Astrocyte of the cerebellum (primary cell): ENCODE measurements around the gene MAK.
A peak's percentile ranks its signal among the peaks of the same experiment; 100 is the strongest.
"Not testable (repeated sequence)": the region's sequence is repeated elsewhere in the genome, so short reads cannot be mapped to it uniquely, and the experiment has no call there.

ENCODE experiments used
- DNase-seq: peaks from one replicate; pipeline ENCODE4 v3.0.0-alpha.2; 2011; ENCODE audit warnings: low read depth
- H3K4me3 ChIP-seq: 2 replicates; pipeline ENCODE4 v1.5.1; 2011; ENCODE audit warnings: mild to moderate bottlenecking, low read depth, low read length, moderate library complexity
- in situ Hi-C: cut with HindIII; loops from 2 replicates; pipeline ENCODE4 v1.10.0; 2017; ENCODE audit warnings: low sequenced_read_pairs
- TF ChIP-seq, protein P1 (sequence below): IDR thresholded peaks from 2 replicates; pipeline ENCODE4 v1.5.1; 2012; ENCODE audit warnings: low read length, low read depth, moderate library complexity, mild to moderate bottlenecking; ENCODE audit errors: missing control alignments

The MAK gene

DNA sequence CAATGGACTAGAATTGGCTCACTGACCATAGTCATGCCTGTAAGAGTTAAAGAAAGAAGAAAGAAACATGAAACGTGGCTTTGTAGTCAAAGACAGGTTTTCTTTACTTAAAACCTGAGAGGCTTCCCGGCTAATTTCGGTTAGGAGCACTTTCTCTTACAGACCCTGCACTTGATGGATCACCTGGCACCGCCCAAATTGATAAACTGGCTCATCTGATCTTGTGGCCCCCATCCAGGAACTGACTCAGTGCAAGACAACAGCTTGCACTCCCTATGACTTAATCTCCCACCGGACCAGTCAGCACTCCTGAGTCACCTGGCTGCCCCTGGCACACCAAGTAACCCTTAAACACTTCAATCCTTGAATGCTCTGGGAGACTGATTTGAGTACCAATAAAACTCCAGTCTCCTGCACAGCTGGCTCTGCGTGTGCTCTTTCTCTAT lies 78.4 kb downstream of the MAK start:
- H3K4me3 ChIP-seq = no peak overlapping the region
- TF ChIP-seq, protein P1, sequence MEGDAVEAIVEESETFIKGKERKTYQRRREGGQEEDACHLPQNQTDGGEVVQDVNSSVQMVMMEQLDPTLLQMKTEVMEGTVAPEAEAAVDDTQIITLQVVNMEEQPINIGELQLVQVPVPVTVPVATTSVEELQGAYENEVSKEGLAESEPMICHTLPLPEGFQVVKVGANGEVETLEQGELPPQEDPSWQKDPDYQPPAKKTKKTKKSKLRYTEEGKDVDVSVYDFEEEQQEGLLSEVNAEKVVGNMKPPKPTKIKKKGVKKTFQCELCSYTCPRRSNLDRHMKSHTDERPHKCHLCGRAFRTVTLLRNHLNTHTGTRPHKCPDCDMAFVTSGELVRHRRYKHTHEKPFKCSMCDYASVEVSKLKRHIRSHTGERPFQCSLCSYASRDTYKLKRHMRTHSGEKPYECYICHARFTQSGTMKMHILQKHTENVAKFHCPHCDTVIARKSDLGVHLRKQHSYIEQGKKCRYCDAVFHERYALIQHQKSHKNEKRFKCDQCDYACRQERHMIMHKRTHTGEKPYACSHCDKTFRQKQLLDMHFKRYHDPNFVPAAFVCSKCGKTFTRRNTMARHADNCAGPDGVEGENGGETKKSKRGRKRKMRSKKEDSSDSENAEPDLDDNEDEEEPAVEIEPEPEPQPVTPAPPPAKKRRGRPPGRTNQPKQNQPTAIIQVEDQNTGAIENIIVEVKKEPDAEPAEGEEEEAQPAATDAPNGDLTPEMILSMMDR = no peak
- DNase-seq = peak; percentile 26
- in situ Hi-C loops = no loop called here

DNA sequence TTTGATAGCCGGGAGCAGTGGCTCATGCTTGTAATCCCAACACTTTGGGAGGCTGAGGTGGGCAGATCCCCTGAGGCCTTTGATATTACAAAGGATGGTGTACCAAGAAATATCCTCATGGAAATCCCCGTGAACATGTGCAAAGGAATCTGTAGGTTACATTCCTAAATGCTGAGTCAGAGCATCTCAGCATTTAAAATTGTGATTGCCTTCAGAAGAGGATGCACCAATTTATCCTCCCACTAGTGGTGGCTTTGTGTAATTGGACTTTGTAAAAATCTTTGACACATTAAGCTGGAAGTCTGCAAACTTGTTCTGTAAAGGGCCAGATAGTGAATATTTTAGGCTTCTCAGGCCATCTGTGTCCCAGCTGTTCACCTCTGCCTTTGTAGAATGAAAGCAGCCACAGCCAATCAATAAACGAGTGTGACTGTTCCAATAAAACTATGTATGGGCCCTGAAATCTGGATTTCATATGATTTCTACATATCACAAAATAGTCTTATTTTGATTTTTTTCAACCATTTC lies 79.0 kb downstream of the MAK start:
- H3K4me3 ChIP-seq = no peak overlapping the region
- peak; percentile 87 for DNase-seq
- in situ Hi-C loops = no loop called here
- TF ChIP-seq, protein P1 = peak; percentile 63

DNA sequence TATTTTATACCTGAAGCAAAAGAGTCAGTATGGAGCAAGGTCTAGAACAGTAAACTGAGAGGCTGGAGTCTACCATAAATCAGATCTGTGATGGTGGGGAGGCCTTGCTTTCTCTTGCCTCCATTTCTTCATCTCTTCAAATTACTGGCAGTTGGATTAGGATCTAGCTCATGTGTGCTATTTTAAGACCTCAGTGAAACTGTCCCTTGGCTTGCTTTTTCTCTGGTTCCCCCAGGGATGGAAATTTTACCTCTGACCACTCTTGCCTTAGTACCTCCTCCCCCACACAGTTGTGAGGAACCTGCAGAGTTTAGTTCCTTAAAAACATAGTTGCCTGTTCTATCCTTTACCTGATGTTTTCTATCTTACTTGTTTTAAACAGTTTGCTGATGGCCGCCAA lies 82.3 kb downstream of the MAK start:
- in situ Hi-C loops = no loop called here
- no peak overlapping the region for H3K4me3 ChIP-seq
- no peak for DNase-seq
- TF ChIP-seq, protein P1 = no peak

DNA sequence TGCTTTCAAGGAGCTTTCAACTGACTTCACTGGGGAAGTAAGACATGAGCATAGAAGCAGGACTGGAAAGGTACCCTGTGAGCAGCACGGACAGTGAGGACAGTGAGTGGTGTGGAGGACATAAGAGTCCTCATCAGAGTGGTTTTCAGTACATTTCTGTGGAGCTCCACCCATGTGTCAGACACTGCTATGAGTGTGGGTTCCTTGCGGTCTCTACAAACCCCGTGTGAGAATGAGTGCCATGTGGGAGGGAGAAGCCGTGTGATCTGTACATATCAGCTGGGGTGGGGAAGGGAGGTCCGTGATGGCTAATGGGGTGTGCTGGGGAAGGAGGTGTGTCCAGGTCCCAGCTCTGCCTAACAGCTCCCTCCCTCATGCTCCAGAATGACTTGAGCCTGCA lies 86.6 kb downstream of the MAK start:
- in situ Hi-C loops, DNase-seq, H3K4me3 ChIP-seq: not testable (repeated sequence)

DNA sequence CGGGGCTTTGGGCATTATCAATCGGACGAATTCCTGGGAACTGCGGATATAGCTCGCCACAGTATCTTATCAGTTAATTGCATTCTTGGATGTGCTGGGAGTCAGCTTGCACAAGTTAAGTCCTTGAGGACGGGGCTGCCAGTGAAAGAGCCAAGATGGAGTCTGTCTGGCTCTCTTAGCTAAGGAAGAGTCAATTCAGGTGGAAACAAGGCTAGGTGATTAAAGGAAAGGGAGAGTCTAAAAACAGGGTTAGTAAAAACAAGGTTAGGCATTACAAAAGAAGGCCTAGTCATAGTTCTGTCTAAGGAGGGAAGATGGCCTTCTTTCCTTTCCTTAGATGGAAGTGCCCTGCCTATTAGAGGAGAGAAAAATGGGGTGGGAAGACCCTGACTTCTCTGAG lies 87.8 kb downstream of the MAK start:
- H3K4me3 ChIP-seq, in situ Hi-C loops, DNase-seq: not testable (repeated sequence)

DNA sequence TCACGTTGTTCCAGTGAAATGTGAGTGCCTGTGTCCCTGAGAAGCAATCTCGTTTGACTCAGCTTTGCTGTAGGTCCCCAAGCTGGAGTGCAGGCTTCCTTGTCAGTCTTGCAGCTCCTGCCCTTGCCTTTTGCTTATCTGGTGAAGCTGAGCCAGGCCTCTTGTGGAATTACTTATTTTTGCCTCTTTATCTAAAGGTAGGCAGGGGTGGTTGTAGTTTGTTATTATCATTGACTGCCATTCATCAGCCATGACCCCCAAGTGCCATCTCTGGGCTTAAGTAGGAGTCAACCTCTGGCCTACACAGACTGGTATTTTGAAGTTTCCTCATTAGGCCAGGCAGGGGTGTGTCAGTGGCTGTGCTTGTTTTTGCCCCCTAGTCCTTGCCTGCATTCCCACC lies 88.6 kb downstream of the MAK start:
- in situ Hi-C loops = no loop called here
- no peak for DNase-seq
- TF ChIP-seq, protein P1 = no peak
- no peak overlapping the region for H3K4me3 ChIP-seq

DNA sequence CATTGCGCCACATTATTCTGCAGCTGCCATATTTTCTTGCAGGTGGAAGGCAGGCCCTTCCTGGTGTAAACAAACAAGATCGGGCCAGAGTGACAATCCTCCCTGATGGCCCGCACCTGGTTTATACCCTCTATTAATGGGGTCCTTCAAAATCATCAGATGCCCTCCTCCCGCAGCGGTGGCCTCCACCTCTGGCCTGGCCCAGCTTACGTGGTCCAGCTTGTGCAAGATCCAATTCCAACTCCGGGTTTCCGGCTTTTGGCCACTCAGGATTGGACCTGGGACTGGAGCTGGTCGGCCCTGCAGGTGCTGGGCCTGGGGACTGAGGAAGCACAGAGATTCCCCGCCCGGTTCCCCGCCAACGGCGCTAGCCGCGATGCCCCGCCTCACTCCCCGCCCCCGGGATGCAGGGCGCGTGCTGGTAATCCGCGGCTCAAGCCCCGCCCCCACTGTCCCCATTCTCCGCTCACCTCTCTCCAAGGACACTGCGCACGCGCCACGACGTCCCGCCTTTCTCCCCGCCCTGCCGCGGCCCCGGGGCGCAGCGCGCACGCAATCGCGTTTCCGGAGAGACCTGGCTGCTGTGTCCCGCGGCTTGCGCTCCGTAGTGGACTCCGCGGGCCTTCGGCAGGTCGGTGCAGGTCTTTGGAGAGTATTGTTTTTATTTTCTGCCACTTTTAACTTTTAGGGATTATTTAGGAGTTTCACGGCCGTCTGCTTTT lies 90.9 kb downstream of the MAK start, which contains the start of gene TMEM14B:
Gene TMEM14B (plus strand): TSS at position 555 of the 722 bp plus-strand sequence. CDS start 1,441 bp downstream, outside the sequence.
- in situ Hi-C loops = no loop called here
- DNase-seq = peak; percentile 89
- TF ChIP-seq, protein P1 = no peak
- H3K4me3 ChIP-seq = peak within 1 kb of the TSS; percentile 64
